LHCN-M2 (cell line): ENCODE results near the gene TTC12. TPM values are rescaled to one million over a fixed set of nuclear protein-coding genes. Genes with fewer than 3 reads are reported as not detected.

Experiments used
- DNase-seq: peaks from one replicate; pipeline ENCODE4 v3.0.0-alpha.2; 2012; ENCODE audit warnings: low read depth
- total RNA-seq: library from RNA; depleted of rRNA; stranded (reverse); fragments of >200 nt; gene quantifications from 2 replicates; pipeline ENCODE4 v1.2.3, GENCODE V29; 2014

TTC12 gene
- total RNA-seq, 1 experiment from 2014 or later: 14.0 TPM

- peak; percentile 73 for DNase-seq
These were observed 58.9 kb downstream of the TTC12 start for GRCh38 chr11:113373306-113373705.

GRCh38 chr11:113373981-113374560, 59.7 kb downstream of the TTC12 start:
- no peak for DNase-seq

DNA sequence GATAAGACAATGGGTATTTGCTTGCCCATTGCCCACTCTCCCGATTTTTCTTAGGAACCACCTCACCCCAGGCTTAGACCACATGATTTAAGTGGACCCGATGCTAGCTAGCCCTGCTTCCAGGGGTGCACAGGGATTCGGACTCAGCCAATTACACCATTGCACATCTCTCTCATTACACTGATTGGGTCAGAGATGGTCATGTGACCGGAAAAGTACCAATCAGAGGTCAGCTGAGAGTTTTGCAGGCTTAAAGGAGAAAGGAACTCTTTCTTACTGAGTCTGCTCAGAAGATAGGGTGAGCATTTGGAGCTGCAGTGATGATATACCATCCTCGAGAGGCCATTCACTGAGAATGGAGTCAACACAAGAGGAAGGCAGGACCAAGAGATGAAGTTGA, 61.0 kb downstream of the TTC12 start:
- DNase-seq: no peak

GRCh38 chr11:113376156-113376555, 61.8 kb downstream of the TTC12 start:
- no peak for DNase-seq

DNA sequence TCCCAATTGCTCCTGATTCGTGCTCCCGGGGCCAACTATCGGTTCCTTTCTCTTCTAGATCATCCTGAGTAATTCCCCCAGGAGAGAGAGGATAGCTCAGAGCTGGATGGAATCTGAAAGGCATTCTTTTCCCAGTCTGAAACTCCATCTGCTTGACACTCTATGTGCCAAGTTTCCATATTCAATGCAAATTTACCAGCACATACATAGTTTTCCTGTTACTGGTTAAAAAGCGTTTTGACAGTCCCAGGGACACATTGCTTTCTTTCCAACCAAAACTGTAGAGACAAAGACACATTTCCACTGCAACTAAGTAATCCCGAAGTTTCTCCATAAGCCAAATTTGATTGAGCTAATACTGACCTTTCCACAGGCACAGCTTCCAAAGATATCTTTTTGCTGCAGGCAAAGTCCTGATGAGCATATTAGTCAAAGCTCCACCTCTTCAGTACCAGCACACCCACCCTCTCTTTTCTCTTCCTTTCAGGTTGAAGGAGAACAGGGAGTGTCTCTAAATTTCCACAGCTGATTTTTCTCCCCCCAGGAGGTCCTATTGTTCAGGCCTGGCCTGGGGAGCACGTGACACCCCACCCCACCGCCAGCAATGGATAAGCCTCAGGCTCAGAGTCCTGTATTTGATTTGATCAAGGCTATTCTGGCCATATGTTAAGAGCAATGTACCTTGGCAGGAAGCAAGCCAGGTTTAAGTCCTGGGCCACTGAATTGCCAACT, 63.5 kb downstream of the TTC12 start:
- DNase-seq: no peak

DNA sequence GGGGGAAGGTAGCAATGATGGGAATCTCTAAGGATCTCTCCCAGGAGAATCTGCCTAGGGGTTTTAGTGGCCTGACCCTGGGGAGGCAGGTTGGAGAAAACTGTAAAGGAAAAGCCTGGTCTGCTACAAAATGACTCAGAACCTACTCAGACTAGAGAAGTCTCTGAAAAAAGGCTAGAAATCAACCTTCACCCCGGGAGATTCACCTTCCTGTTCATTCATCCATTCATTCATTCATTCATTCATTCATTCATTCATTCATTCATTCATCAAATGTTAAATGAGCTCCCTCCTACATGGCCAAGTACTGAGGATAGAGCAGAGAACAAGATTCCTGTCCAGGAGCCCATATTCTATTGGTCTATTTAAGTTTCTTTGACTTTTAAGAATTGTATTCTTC, 64.3 kb downstream of the TTC12 start:
- DNase-seq: no peak

GRCh38 chr11:113382121-113382520, 67.7 kb downstream of the TTC12 start:
- no peak for DNase-seq

GRCh38 chr11:113384551-113384950, 70.2 kb downstream of the TTC12 start:
- DNase-seq: peak; percentile 98

- DNase-seq: no peak
These were observed 71.4 kb downstream of the TTC12 start for GRCh38 chr11:113385749-113386148.

DNA sequence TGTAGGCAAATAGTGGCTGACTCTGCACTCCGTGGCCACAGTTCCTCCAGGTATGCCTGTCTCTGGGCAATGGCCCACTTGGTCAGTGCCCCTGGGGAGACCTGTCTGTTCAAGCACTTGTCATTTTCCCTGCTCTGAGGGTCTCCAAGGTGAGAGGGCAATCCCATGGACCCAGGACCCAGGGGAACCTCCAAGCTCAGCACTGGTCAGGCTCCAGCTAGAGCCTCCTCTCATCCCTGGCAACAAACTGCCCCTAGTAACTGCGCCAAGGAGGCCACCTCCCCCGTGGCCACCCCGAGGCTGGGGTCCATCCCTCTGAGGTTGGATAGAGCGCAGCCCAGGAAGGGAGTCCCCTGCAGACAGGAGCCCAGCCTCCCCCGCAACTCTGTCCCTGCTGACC, 72.5 kb downstream of the TTC12 start:
- no peak for DNase-seq

DNA sequence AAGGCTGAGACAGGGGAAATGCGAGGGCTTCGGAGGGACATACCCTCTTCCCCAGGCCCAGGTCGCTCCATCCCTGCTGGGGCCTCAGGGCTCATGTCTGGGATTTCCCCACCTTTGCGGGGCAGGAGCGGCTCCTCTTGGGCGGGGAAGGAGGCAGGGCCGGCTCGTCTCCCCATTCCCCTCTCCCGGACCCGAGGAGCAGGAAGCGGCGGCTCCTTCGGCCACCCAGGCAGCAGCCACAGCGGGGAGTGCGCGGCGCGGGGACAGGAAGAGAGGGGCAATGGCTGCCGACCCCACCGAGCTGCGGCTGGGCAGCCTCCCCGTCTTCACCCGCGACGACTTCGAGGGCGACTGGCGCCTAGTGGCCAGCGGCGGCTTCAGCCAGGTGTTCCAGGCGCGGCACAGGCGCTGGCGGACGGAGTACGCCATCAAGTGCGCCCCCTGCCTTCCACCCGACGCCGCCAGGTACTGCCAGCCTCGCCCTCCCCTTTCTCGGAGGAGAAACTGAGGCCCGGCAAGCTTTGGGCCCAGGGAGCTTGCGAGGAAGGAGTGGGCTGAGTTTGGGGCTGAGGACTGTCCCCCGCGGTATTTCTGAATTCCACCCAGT, 73.3 kb downstream of the TTC12 start, which contains the start of gene ANKK1:
Gene ANKK1, plus strand, starts transcription at position 175 of the 607 bp plus-strand sequence. Its CDS starts 106 bp downstream, at position 281.
- DNase-seq: no peak

GRCh38 chr11:113389272-113389671, 74.9 kb downstream of the TTC12 start:
- DNase-seq: no peak

GRCh38 chr11:113392236-113392921, 78.0 kb downstream of the TTC12 start:
- DNase-seq: no peak

- DNase-seq: no peak
These were observed 79.2 kb downstream of the TTC12 start for GRCh38 chr11:113393501-113393985.

GRCh38 chr11:113394919-113395318, 80.5 kb downstream of the TTC12 start:
- DNase-seq: no peak

DNA sequence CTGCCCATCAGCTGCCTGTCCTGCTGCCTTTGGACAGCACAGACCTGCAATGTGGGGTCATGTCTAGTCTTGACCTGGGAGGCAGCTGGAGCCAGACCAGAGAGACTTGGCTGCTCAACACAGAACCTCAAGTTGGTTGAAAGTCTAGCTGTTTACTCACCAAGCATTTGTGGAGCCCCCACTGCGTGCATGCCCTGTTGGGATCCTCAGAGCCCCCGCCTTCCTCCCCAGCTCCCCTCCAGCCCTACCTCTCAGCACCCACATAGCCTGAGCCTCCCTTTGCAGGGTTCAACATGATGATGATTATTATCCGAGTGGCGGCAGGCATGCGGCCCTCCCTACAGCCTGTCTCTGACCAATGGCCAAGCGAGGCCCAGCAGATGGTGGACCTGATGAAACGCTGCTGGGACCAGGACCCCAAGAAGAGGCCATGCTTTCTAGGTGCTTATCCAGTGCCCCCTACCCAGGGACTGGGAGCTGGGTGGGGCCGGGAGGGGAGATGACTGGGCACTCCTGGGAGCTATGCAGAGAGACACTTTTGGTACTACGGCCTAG, 81.5 kb downstream of the TTC12 start:
- DNase-seq: no peak

- DNase-seq: no peak
These were observed 82.3 kb downstream of the TTC12 start for GRCh38 chr11:113396690-113397089.

DNA sequence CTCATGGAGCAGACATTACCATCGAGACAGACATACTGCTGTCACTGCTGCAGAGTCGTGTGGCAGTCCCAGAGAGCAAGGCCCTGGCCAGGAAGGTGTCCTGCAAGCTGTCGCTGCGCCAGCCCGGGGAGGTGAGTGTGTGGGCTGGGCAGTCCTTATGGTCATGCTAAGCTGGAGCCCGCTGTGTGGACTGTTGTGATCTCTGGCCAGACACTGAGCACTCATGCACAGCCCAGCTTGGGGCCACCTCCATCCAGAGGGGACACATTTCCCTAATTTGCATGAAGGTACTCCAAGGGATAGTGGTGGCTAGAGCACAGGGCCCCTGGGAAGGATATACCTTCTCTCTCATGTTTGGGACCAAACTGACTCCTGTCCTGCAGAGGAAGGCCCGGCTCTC, 82.8 kb downstream of the TTC12 start:
- no peak for DNase-seq

DNA sequence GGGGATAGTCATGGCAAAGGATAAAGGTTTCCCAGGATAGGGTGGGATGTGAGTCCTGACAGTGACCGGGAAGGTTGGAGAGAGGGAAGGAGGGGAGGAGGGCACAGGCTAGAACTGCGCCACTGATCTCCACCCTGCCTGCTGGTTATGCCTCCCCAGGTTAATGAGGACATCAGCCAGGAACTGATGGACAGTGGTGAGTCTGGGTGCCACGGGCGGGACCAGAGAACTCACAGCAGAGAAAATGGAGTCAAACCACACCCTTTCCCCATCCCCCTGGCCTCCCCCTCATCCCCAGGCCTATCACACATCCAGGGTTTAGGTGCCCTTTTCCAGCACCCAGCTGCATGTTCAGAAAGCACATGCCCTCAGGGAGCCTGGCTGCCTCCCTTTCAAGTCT, 83.4 kb downstream of the TTC12 start:
- no peak for DNase-seq

GRCh38 chr11:113398669-113399430, 84.5 kb downstream of the TTC12 start:
- no peak for DNase-seq

DNA sequence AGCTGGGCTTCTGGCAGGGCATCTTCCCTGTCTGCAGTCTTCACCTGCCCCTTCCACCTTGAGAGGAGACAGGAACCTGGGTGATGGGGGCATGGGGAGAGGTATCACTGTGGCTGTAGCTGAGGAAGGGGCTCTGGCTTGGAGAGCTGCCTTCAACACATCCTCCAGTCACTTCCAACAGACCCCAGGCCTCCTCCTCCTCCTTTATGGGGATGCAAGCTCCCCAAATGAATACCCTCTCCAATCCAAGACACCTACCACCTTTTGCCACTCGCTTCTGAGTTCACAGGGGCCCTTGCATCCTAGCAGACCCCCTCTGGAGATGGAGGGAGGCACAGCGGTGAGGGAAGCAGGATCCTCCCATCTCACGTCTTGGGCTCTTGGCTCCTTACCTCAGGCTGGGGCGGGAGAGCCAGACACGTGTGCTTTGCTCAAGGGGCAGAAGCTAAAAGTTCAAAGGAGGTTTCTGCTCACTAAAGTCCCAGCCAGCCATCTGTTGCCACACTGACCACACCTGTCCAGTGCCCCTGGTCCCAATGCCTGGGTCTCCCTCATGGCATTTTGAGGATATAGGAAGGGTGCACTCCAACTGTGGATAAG, 86.3 kb downstream of the TTC12 start:
- no peak for DNase-seq
